PC-3 (cell line): Measurements from ENCODE around the gene PRPF4. TPM values are rescaled to one million over a fixed set of nuclear protein-coding genes. Genes with fewer than 3 reads are reported as not detected.

Experiments used
- ATAC-seq: fragments of 200-7000 bp; cut with Tn5 transposase; 2 replicates; pipeline ENCODE4 v1.9.1; 2020; ENCODE audit warnings: mild to moderate bottlenecking, moderate library complexity
- BruUV-seq: library from RNA; stranded (reverse); fragments of 400-500 nt; replicated peaks from 2 replicates; lab custom pipeline; 2021; lab: Mats Ljungman, UMichigan
- CTCF ChIA-PET: fragments of 300-600 bp; sonication (Branson Sonifier 250); formaldehyde crosslinking; loops from one replicate; lab custom pipeline; 2022; ENCODE audit warnings: antibody characterized with exemption; lab: Charles Lee
- POLR2A ChIA-PET: fragments of 300-600 bp; sonication (Branson Sonifier 250); formaldehyde crosslinking; loops from one replicate; lab custom pipeline; 2022; ENCODE audit warnings: antibody characterized with exemption; ENCODE audit not compliant: unreplicated experiment; lab: Charles Lee
- DNase-seq: peaks from one replicate; pipeline ENCODE4 v3.0.0-alpha.2; 2015
- H2AFZ ChIP-seq: fragments of 300-600 bp; sonication (generic); 2 replicates; pipeline ENCODE4 v1.6.0; 2016; ENCODE audit warnings: antibody characterized with exemption, low read length
- H3F3A ChIP-seq: fragments of 300-600 bp; sonication (generic); one replicate; pipeline ENCODE4 v1.6.0; 2017; ENCODE audit warnings: antibody characterized with exemption, low read length, control low read depth, mild to moderate bottlenecking; ENCODE audit not compliant: unreplicated experiment
- H3K27ac ChIP-seq: fragments of 300-600 bp; sonication (generic); 2 replicates; pipeline ENCODE4 v1.5.1; 2016; ENCODE audit warnings: mild to moderate bottlenecking, low read length
- H3K27me3 ChIP-seq: fragments of 300-600 bp; sonication (generic); 2 replicates; pipeline ENCODE4 v1.6.1; 2016; ENCODE audit warnings: low read length, mixed read lengths
- H3K36me3 ChIP-seq: fragments of 300-600 bp; sonication (generic); 2 replicates; pipeline ENCODE4 v1.6.1; 2016; ENCODE audit warnings: low read depth, mixed run types, low read length, mixed read lengths
- H3K4me1 ChIP-seq: fragments of 300-600 bp; sonication (generic); 2 replicates; pipeline ENCODE4 v1.5.1; 2016; ENCODE audit warnings: low read length; ENCODE audit not compliant: insufficient read depth
- H3K4me2 ChIP-seq: fragments of 300-600 bp; sonication (generic); 2 replicates; pipeline ENCODE4 v1.6.0; 2016; ENCODE audit warnings: low read length
- H3K4me3 ChIP-seq: fragments of 300-600 bp; sonication (generic); 2 replicates; pipeline ENCODE4 v1.5.1; 2016; ENCODE audit warnings: mild to moderate bottlenecking, low read length, mixed read lengths
- H3K79me2 ChIP-seq: fragments of 300-600 bp; sonication (generic); 2 replicates; pipeline ENCODE4 v1.6.1; 2017; ENCODE audit warnings: low read length, mixed read lengths
- H3K9ac ChIP-seq: fragments of 300-600 bp; sonication (generic); 2 replicates; pipeline ENCODE4 v1.6.0; 2016; ENCODE audit warnings: mild to moderate bottlenecking, low read length
- H3K9me2 ChIP-seq: fragments of 300-600 bp; sonication (generic); replicated peaks from 2 replicates; pipeline ENCODE4 v1.6.1; 2016; ENCODE audit warnings: mixed run types, low read length, mixed read lengths
- H3K9me3 ChIP-seq: fragments of 300-600 bp; sonication (generic); 2 replicates; pipeline ENCODE4 v1.6.1; 2016; ENCODE audit warnings: low read length, mixed read lengths
- H4K20me1 ChIP-seq: fragments of 300-600 bp; sonication (generic); 2 replicates; pipeline ENCODE4 v1.6.1; 2016; ENCODE audit warnings: low read length, mixed read lengths
- CTCF ChIP-seq: fragments of 300-600 bp; sonication (generic); conservative IDR thresholded peaks from 2 replicates; pipeline ENCODE4 v1.5.1; 2017; ENCODE audit warnings: antibody characterized with exemption, low read depth, mild to moderate bottlenecking, low read length
- EZH2 ChIP-seq: fragments of 300-600 bp; sonication (generic); IDR thresholded peaks from one replicate; pipeline ENCODE4 v1.6.1; 2017; ENCODE audit warnings: antibody characterized with exemption, mild to moderate bottlenecking, low read length; ENCODE audit not compliant: unreplicated experiment
- EZH2phosphoT487 ChIP-seq: fragments of 300-600 bp; sonication (generic); IDR thresholded peaks from 2 replicates; pipeline ENCODE4 v1.6.1; 2018; ENCODE audit warnings: mild to moderate bottlenecking, antibody characterized with exemption, low read length, borderline replicate concordance
- intact Hi-C: fragments of 100-400 bp; cut with micrococcal nuclease; formaldehyde crosslinking; loops from 2 replicates; pipeline ENCODE4 v1.9.0; 2023
- total RNA-seq: library from RNA; depleted of rRNA; stranded (reverse); fragments of >200 nt; gene quantifications from 2 replicates; pipeline ENCODE4 v1.2.3, GENCODE V29; 2014

PRPF4 gene
- total RNA-seq, 1 experiment from 2014 or later = 32.1 TPM

DNA sequence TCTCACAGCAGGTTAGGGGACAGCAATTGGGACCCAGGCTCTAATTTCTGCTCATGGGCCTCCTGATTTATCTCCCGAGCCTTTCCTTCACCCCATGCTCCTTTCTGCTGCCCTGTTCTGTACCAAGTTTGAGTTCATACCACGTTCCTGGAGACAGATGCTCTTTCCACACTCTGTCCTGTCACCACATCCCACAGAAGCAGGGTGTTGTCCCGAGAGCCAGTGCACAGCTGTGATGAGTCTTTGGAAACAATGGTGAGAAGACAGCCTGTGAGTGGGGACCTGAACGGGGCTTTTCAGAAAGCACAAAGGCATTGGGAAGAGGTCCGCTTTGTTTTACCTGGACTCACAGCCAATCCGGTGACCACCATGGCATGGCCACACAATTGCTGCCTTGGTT is 47.2 kb downstream of the PRPF4 start:
- H3F3A ChIP-seq = no peaks in the 10 kb centered on the region
- no peaks in the 10 kb centered on the region for H3K36me3 ChIP-seq
- intact Hi-C loops = no loop called here
- no peak overlapping the region for H3K4me3 ChIP-seq
- no peak overlapping the region for H3K9ac ChIP-seq
- H3K27me3 ChIP-seq = no peaks in the 10 kb centered on the region
- TF ChIP-seq CTCF = no peak
- no peak for TF ChIP-seq EZH2phosphoT487
- no peak overlapping the region for H3K27ac ChIP-seq
- no peak for DNase-seq
- no peaks in the 10 kb centered on the region for H4K20me1 ChIP-seq
- H3K79me2 ChIP-seq = no peaks in the 10 kb centered on the region
- no peak overlapping the region for H2AFZ ChIP-seq
- ChIA-PET CTCF (no interaction called here), POLR2A (no interaction called here)
- H3K9me3 ChIP-seq = no peaks in the 10 kb centered on the region
- H3K4me1 ChIP-seq = no peaks in the 10 kb centered on the region
- no TSS peak for BruUV-seq
- no peak for ATAC-seq
- no peak overlapping the region for H3K4me2 ChIP-seq
- no peaks in the 10 kb centered on the region for H3K9me2 ChIP-seq

DNA sequence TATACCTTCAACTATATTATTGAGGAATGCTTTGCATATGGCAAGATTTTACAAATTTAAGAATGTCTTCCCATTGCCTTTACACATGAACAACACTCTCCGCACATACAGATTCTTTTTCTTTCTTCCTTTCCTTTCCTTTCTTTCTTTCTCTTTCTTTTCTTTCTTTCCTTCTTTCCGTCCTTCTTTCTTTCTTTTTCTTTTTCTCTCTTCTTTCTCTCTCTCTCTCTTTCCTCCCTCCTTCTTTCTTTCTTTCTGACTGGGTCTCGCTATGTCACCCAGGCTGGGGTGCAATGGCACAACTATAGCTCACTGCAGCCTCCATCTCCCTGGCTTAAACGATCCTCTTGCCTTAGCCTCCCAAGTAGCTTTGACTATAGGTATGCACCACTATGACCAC is 50.8 kb downstream of the PRPF4 start:
- intact Hi-C loops = no loop called here
- Histone ChIP-seq H3F3A (no peaks in the 10 kb centered on the region), H3K9ac (no peak overlapping the region), H3K4me1 (no peaks in the 10 kb centered on the region), H3K4me3 (no peak overlapping the region), H4K20me1 (no peaks in the 10 kb centered on the region), H2AFZ (no peak overlapping the region), H3K9me2 (no peaks in the 10 kb centered on the region), H3K4me2 (no peak overlapping the region), H3K36me3 (no peaks in the 10 kb centered on the region), H3K79me2 (no peaks in the 10 kb centered on the region), H3K27ac (no peak overlapping the region), H3K9me3 (no peaks in the 10 kb centered on the region), H3K27me3 (no peaks in the 10 kb centered on the region)
- TF ChIP-seq EZH2 (no peak), CTCF (no peak), EZH2phosphoT487 (no peak)
- ChIA-PET CTCF (no interaction called here), POLR2A (no interaction called here)
- ATAC-seq (no peak), DNase-seq (no peak)
- BruUV-seq = no TSS peak

GRCh38 chr9:113328045-113328782 is 52.8 kb downstream of the PRPF4 start:
- no peak overlapping the region for H3K4me3 ChIP-seq
- H4K20me1 ChIP-seq = no peaks in the 10 kb centered on the region
- intact Hi-C loops = no loop called here
- no peak overlapping the region for H2AFZ ChIP-seq
- no peaks in the 10 kb centered on the region for H3K4me1 ChIP-seq
- CTCF ChIA-PET = no interaction called here
- H3K79me2 ChIP-seq = no peaks in the 10 kb centered on the region
- H3K9ac ChIP-seq = no peak overlapping the region
- H3K9me3 ChIP-seq = no peaks in the 10 kb centered on the region
- POLR2A ChIA-PET = no interaction called here
- H3K9me2 ChIP-seq = no peaks in the 10 kb centered on the region
- ATAC-seq = no peak
- H3K27me3 ChIP-seq = no peaks in the 10 kb centered on the region
- H3K4me2 ChIP-seq = no peak overlapping the region
- DNase-seq = no peak
- no peaks in the 10 kb centered on the region for H3F3A ChIP-seq
- H3K27ac ChIP-seq = no peak overlapping the region
- BruUV-seq = no TSS peak
- TF ChIP-seq EZH2phosphoT487 (no peak), CTCF (no peak), EZH2 (no peak)
- H3K36me3 ChIP-seq = no peaks in the 10 kb centered on the region
